K562 (cell line): Measurements from ENCODE around the gene ZNF284. TPM values are rescaled to one million over a fixed set of nuclear protein-coding genes. Genes with fewer than 3 reads are reported as not detected.

Source experiments
- ARID1B ChIP-seq: fragments of 450-650 bp; IDR thresholded peaks from 2 replicates; pipeline ENCODE4 v1.6.1; 2016; ENCODE audit warnings: antibody characterized with exemption, mild to moderate bottlenecking, inconsistent platforms
- ATF3 ChIP-seq, 2 experiments: fragments of 450-650 bp in 1 of 2; sonication (generic) in 1 of 2; formaldehyde crosslinking in 1 of 2; IDR thresholded peaks in 1 of 2; conservative IDR thresholded peaks in 1 of 2; 2 replicates each; pipeline versions ENCODE4 v1.6.1 to v1.8.1; 2016 to 2023; ENCODE audit warnings: mild to moderate bottlenecking in 2 of 2, moderate library complexity in 2 of 2, inconsistent platforms in 1 of 2, missing genetic modification reagents in 1 of 2
- ATF7 ChIP-seq: fragments of 450-650 bp; IDR thresholded peaks from 2 replicates; pipeline ENCODE4 v1.7.1; 2014; ENCODE audit warnings: mild to moderate bottlenecking, moderate library complexity
- CBX1 ChIP-seq: sonication (generic); IDR thresholded peaks from 2 replicates; pipeline ENCODE4 v1.6.1; 2016; ENCODE audit warnings: antibody characterized with exemption, low read depth, mild to moderate bottlenecking
- EHMT2 ChIP-seq: fragments of 450-650 bp; IDR thresholded peaks from 2 replicates; pipeline ENCODE4 v1.6.1; 2018; ENCODE audit warnings: antibody characterized with exemption
- ETS1 ChIP-seq: conservative IDR thresholded peaks from 2 replicates; pipeline ENCODE4 v1.6.1; 2011; ENCODE audit warnings: low read depth, mild to moderate bottlenecking, low read length; ENCODE audit not compliant: control insufficient read depth
- ETV5 ChIP-seq: sonication (generic); formaldehyde crosslinking; IDR thresholded peaks from 2 replicates; pipeline ENCODE4 v1.4.0; 2020; ENCODE audit warnings: low read depth, mild to moderate bottlenecking, missing genetic modification reagents
- FOXP1 ChIP-seq: sonication (generic); formaldehyde crosslinking; IDR thresholded peaks from 2 replicates; pipeline ENCODE4 v1.8.0; 2022; ENCODE audit warnings: mild to moderate bottlenecking, missing genetic modification reagents
- GABPA ChIP-seq: fragments of 200-800 bp; sonication (Bioruptor generic); conservative IDR thresholded peaks from 2 replicates; pipeline ENCODE4 v1.6.1; 2016; ENCODE audit warnings: low read depth, missing genetic modification characterization, missing compliant biosample characterization
- IRF1 ChIP-seq: sonication (generic); formaldehyde crosslinking; IDR thresholded peaks from 2 replicates; pipeline ENCODE4 v1.8.0; 2022; ENCODE audit warnings: missing genetic modification reagents, mild to moderate bottlenecking, borderline replicate concordance
- NR0B1 ChIP-seq: fragments of 450-650 bp; IDR thresholded peaks from one replicate; pipeline ENCODE4 v1.6.1; 2018; ENCODE audit warnings: mild to moderate bottlenecking, moderate library complexity; ENCODE audit not compliant: partially characterized antibody
- PBX2 ChIP-seq, 2 experiments: IDR thresholded peaks in 1 of 2; conservative IDR thresholded peaks in 1 of 2; 2 replicates each; pipeline ENCODE4 v1.6.1; 2016; ENCODE audit warnings: low read depth in 2 of 2, mild to moderate bottlenecking in 1 of 2, missing compliant biosample characterization in 1 of 2, missing genetic modification characterization in 1 of 2, moderate library complexity in 1 of 2
- RBM14 ChIP-seq: fragments of 200-400 bp; formaldehyde crosslinking; IDR thresholded peaks from 2 replicates; pipeline ENCODE4 v1.6.1; 2018; ENCODE audit warnings: low read depth, mild to moderate bottlenecking, low read length, moderate library complexity, borderline replicate concordance; ENCODE audit not compliant: insufficient read depth
- SMAD4 ChIP-seq: fragments of 250-450 bp; sonication (Bioruptor Pico); conservative IDR thresholded peaks from 2 replicates; pipeline ENCODE4 v1.8.0; 2021; ENCODE audit warnings: inconsistent platforms, mild to moderate bottlenecking, moderate library complexity
- TFE3 ChIP-seq: fragments of 450-650 bp; formaldehyde crosslinking; IDR thresholded peaks from 2 replicates; pipeline ENCODE4 v1.4.0; 2020; ENCODE audit warnings: mild to moderate bottlenecking, mixed read lengths
- ZNF282 ChIP-seq: sonication (generic); formaldehyde crosslinking; IDR thresholded peaks from 2 replicates; pipeline ENCODE4 v1.8.1; 2023; ENCODE audit warnings: missing genetic modification reagents
- ZNF785 ChIP-seq: fragments of 250-450 bp; sonication (Bioruptor Pico); IDR thresholded peaks from 2 replicates; pipeline ENCODE4 v1.4.0; 2020; ENCODE audit warnings: mild to moderate bottlenecking
- polyA plus RNA-seq, 8 experiments: library from polyadenylated mRNA; depleted of rRNA in 4 of 8; stranded (reverse) in 5 of 8; unstranded in 3 of 8; fragments of >200 nt; fragmentation: Nextera tagmentation in 2 of 8; fragmentation: Illumina TruSeq in 1 of 8; extraction: Ambion mirVana in 2 of 8; extraction: Trizol in 1 of 8; gene quantifications; 2 replicates each; pipeline versions ENCODE4 v1.2.1 to v1.2.3, GENCODE V29; 2011 to 2014; ENCODE audit warnings: inconsistent platforms in 1 of 8, missing spikeins in 1 of 8
- total RNA-seq, 7 experiments: library from RNA; depleted of rRNA in 6 of 7; stranded (reverse); fragments of >200 nt in 6 of 7; fragmentation: Illumina TruSeq in 2 of 7; extraction: Trizol in 2 of 7; gene quantifications; 2 replicates each; pipeline versions ENCODE4 v1.2.1 to v1.2.3, GENCODE V29; 2011 to 2021; ENCODE audit warnings: low replicate concordance in 1 of 7

Gene ZNF284
- total and polyA plus RNA-seq, 9 of the 15 experiments (the other 6 are each of a cell fraction or from before 2014, with no cell fraction given) = 0.07 to 0.24 (median 0.20) TPM

- TF ChIP-seq PBX2 (CRISPR knock-in tag; IDR thresholded peaks at IDR 0.05; ENCODE audit: low read depth) = no peak
- peak; percentile 70 for TF ChIP-seq PBX2 (tag; conservative IDR thresholded peaks at IDR 0.05; ENCODE audit: low read depth)
- TF ChIP-seq ZNF785 (CRISPR knock-in tag) = no peak
- no peak for TF ChIP-seq RBM14
- no peak for TF ChIP-seq IRF1
- TF ChIP-seq SMAD4 (CRISPR knock-in tag) = 0 out of 2 replicates have a peak, but pooled peaks have one; percentile 1
- peak; percentile 62 for TF ChIP-seq ATF7
- peak; percentile 84 for TF ChIP-seq ETV5 (CRISPR knock-in tag)
- peak; percentile 54; the same call in 1 of the 2 replicates for TF ChIP-seq CBX1
- TF ChIP-seq FOXP1 (CRISPR knock-in tag) = no peak
- no peak for TF ChIP-seq ARID1B
- TF ChIP-seq GABPA (tag) = peak; percentile 95
- TF ChIP-seq ATF3 (IDR thresholded peaks at IDR 0.05) = no peak
- no peak for TF ChIP-seq ATF3 (CRISPR knock-in tag; conservative IDR thresholded peaks at IDR 0.05)
- peak; percentile 74; the same call in 1 of the 2 replicates for TF ChIP-seq ETS1
- TF ChIP-seq TFE3 = no peak
- no peak for TF ChIP-seq ZNF282 (CRISPR knock-in tag)
- peak; percentile 77; the same call in 1 of the 2 replicates for TF ChIP-seq EHMT2
- no peak for TF ChIP-seq NR0B1
These were observed at the start of gene ZNF284 (continued) for GRCh38 chr19:44071824-44072542.
